ENCODE results near the gene PDAP1. TPM values are rescaled to one million over a fixed set of nuclear protein-coding genes. Genes with fewer than 3 reads are reported as not detected.

The PDAP1 gene
- total RNA-seq: 35.5 and 47.0 TPM in 2 replicates

GRCh38 chr7:99408379-99409191, at the start of gene PDAP1, which contains the start of gene BUD31:
PDAP1 (minus strand) TSS chr7:99408597; CDS start chr7:99408548, 49 bp downstream.
BUD31 (plus strand) TSS chr7:99408969; CDS start chr7:99411093, 2,124 bp downstream.

GRCh38 chr7:99438573-99439480, 30.4 kb upstream of the PDAP1 start, which contains the start of the genes CPSF4 and PTCD1:
CPSF4 (plus strand) TSS chr7:99438943; CDS start chr7:99439083, 140 bp downstream.
PTCD1 (minus strand) TSS chr7:99438798; CDS start chr7:99435242, 3,556 bp downstream.

GRCh38 chr7:99374111-99375064, 34.0 kb downstream of the PDAP1 start, which contains the start of gene ARPC1B:
ARPC1B (plus strand) TSS chr7:99374730; CDS start chr7:99385715, 10,985 bp downstream.

Other genes starting within 250 kb of the PDAP1 start
- not detected in 2 replicates for gene KPNA7, start 200.5 kb downstream of the PDAP1 start, total RNA-seq
- not detected in 2 replicates for gene MYH16, start 135.8 kb downstream of the PDAP1 start, total RNA-seq
- 111 and 113 TPM in 2 replicates for gene ARPC1A, start 82.7 kb downstream of the PDAP1 start, total RNA-seq
- gene ARPC1B, start 33.9 kb downstream of the PDAP1 start, total RNA-seq: 201 and 336 TPM in 2 replicates
- gene BUD31, start 372 bp upstream of the PDAP1 start, total RNA-seq: 47.7 and 72.7 TPM in 2 replicates
- gene PTCD1, start 30.2 kb upstream of the PDAP1 start, total RNA-seq: 6.7 and 7.0 TPM in 2 replicates
- gene CPSF4, start 30.3 kb upstream of the PDAP1 start, total RNA-seq: 32.3 and 32.7 TPM in 2 replicates
- gene ATP5MF, start 57.6 kb upstream of the PDAP1 start, total RNA-seq: 200 and 378 TPM in 2 replicates
- gene ZNF789, start 64.3 kb upstream of the PDAP1 start, total RNA-seq: 5.3 and 6.5 TPM in 2 replicates
- 33.9 and 48.3 TPM in 2 replicates for gene ZNF394, start 91.7 kb upstream of the PDAP1 start, total RNA-seq
- gene ZKSCAN5, start 96.1 kb upstream of the PDAP1 start, total RNA-seq: 14.2 and 14.6 TPM in 2 replicates
- 4.2 and 5.5 TPM in 2 replicates for gene FAM200A, start 143.5 kb upstream of the PDAP1 start, total RNA-seq
- 77.0 and 99.6 TPM in 2 replicates for gene ZNF655, start 150.0 kb upstream of the PDAP1 start, total RNA-seq
- gene TMEM225B, start 189.7 kb upstream of the PDAP1 start, total RNA-seq: 1.5 and 1.6 TPM in 2 replicates
- 14.0 and 22.6 TPM in 2 replicates for gene ZSCAN25, start 208.3 kb upstream of the PDAP1 start, total RNA-seq